Activated naive CD4-positive, alpha-beta T cell treated with Interleukin-2 at 50 U/mL for 16 hours (primary cell): ENCODE measurements around the gene SLC18A3.

Experiments
- DNase-seq: peaks from one replicate; pipeline ENCODE4 v3.0.0-alpha.2; 2020

SLC18A3 gene

GRCh38 chr10:49612513-49613164, 2.5 kb downstream of the SLC18A3 start:
- DNase-seq = no peak

GRCh38 chr10:49613165-49613881, 3.2 kb downstream of the SLC18A3 start:
- DNase-seq = no peak

- DNase-seq = no peak
These were observed 3.8 kb downstream of the SLC18A3 start, which contains the start of gene CHAT for GRCh38 chr10:49613882-49614241. CHAT (plus strand) TSS chr10:49614037; CDS start chr10:49614190, 153 bp downstream.

GRCh38 chr10:49614242-49615198, 4.4 kb downstream of the SLC18A3 start:
- DNase-seq = no peak

GRCh38 chr10:49615213-49615612, 5.1 kb downstream of the SLC18A3 start:
- DNase-seq = no peak

GRCh38 chr10:49615721-49616120, 5.6 kb downstream of the SLC18A3 start:
- DNase-seq = no peak

- no peak for DNase-seq
These were observed 6.5 kb downstream of the SLC18A3 start for GRCh38 chr10:49616421-49617101.

GRCh38 chr10:49617121-49618020, 7.3 kb downstream of the SLC18A3 start:
- DNase-seq = no peak

GRCh38 chr10:49618821-49619220, 8.7 kb downstream of the SLC18A3 start:
- no peak for DNase-seq

- no peak for DNase-seq
These were observed 9.5 kb downstream of the SLC18A3 start for GRCh38 chr10:49619613-49620012.

GRCh38 chr10:49620286-49620810, 10.2 kb downstream of the SLC18A3 start:
- no peak for DNase-seq

GRCh38 chr10:49620841-49621378, 10.8 kb downstream of the SLC18A3 start:
- DNase-seq = no peak

- no peak for DNase-seq
These were observed 11.5 kb downstream of the SLC18A3 start for GRCh38 chr10:49621561-49621960.

- DNase-seq = no peak
These were observed 12.6 kb downstream of the SLC18A3 start for GRCh38 chr10:49622426-49623425.

GRCh38 chr10:49624629-49625028, 14.5 kb downstream of the SLC18A3 start:
- DNase-seq = no peak

GRCh38 chr10:49625411-49625810, 15.3 kb downstream of the SLC18A3 start:
- DNase-seq = no peak

GRCh38 chr10:49627038-49627437, 16.9 kb downstream of the SLC18A3 start:
- no peak for DNase-seq

- DNase-seq = no peak
These were observed 17.6 kb downstream of the SLC18A3 start for GRCh38 chr10:49627644-49628247.

GRCh38 chr10:49628599-49628998, 18.5 kb downstream of the SLC18A3 start:
- DNase-seq = no peak
